ENCODE data around the gene GARIN5A. TPM values are rescaled to one million over a fixed set of nuclear protein-coding genes. Genes with fewer than 3 reads are reported as not detected.

GARIN5A gene
- total and polyA plus RNA-seq, 9 of the 15 experiments (the other 6 are each of a cell fraction or from before 2014, with no cell fraction given) = 0.10 to 0.82 (median 0.23) TPM; not detected in 2

DNA sequence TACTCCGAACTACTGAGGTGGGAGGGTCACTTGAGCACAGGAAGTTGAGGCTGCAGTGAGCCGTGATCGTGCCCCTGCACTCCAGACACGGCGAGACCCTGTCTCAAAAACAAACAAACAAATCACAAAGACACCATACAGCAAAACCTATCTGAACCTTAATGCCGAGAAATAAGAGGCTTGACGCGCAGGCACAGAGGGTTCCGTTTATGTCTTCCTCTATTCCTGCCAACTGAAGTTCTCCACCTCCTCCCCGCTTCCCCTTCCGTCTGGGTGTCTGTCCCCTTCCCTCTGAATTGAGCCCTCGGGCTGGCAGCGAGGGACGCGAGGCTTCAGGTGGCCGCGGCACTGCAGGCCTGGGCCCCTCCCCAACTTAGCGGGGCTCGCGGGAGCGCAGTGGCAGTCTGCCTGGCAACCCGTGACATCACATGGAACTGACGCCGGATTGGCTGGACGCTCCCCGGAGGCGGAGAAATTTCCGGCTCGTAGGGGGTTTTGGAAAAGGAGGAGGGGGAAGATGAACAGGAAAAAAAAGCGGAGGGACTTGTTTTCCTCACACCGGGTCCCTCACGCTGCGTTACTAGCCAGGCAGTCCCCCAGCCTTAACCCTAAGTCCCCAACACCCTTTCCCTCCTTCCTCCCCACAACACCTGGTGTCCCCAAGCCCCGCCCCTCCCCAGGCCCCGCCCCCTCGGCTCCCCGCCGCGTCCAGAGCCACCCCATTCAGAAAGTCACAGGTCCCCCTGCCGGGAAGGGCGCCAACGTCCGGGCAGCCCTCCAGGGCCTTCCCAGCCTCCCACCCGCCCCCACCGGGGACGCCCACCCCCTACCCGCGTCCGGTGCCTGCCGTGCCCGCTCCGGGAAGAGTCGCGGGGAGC, 45.1 kb downstream of the GARIN5A start (continued):
- TF ChIP-seq, protein P1, sequence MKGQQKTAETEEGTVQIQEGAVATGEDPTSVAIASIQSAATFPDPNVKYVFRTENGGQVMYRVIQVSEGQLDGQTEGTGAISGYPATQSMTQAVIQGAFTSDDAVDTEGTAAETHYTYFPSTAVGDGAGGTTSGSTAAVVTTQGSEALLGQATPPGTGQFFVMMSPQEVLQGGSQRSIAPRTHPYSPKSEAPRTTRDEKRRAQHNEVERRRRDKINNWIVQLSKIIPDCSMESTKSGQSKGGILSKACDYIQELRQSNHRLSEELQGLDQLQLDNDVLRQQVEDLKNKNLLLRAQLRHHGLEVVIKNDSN (CRISPR knock-in tag; IDR thresholded peaks at IDR 0.05) = no peak
- TF ChIP-seq ATF1 (CRISPR knock-in tag; IDR thresholded peaks at IDR 0.05) = peak; percentile 62; the same call in 1 of the 2 replicates
- TF ChIP-seq ATF1 (tag; IDR thresholded peaks at IDR 0.05) = peak; percentile 97
- TF ChIP-seq CREB1 (IDR thresholded peaks at IDR 0.05) = peak; percentile 91
- peak; percentile 98 for TF ChIP-seq CREB1 (CRISPR knock-in tag; IDR thresholded peaks at IDR 0.05)
- peak; percentile 13; the same call in 1 of the 2 replicates for TF ChIP-seq BCOR (IDR thresholded peaks at IDR 0.05)
- TF ChIP-seq, protein P2, sequence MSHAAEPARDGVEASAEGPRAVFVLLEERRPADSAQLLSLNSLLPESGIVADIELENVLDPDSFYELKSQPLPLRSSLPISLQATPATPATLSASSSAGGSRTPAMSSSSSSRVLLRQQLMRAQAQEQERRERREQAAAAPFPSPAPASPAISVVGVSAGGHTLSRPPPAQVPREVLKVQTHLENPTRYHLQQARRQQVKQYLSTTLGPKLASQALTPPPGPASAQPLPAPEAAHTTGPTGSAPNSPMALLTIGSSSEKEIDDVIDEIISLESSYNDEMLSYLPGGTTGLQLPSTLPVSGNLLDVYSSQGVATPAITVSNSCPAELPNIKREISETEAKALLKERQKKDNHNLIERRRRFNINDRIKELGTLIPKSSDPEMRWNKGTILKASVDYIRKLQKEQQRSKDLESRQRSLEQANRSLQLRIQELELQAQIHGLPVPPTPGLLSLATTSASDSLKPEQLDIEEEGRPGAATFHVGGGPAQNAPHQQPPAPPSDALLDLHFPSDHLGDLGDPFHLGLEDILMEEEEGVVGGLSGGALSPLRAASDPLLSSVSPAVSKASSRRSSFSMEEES (CRISPR knock-in tag; IDR thresholded peaks at IDR 0.05) = peak; percentile 22; the same call in 1 of the 2 replicates
- TF ChIP-seq NFRKB (IDR thresholded peaks at IDR 0.05; ENCODE audit: low read depth) = 0 out of 2 replicates have a peak, but pooled peaks have one; percentile 31
- peak; percentile 23; the same call in 1 of the 2 replicates for TF ChIP-seq ZNF263 (CRISPR knock-in tag; IDR thresholded peaks at IDR 0.05; ENCODE audit: borderline replicate concordance)
- TF ChIP-seq LARP7 (IDR thresholded peaks at IDR 0.05) = 0 out of 2 replicates have a peak, but pooled peaks have one; percentile 25
- peak; percentile 13; the same call in 1 of the 2 replicates for TF ChIP-seq SIN3B (IDR thresholded peaks at IDR 0.05; ENCODE audit: low read depth)
- TF ChIP-seq TBP (optimal IDR thresholded peaks at IDR 0.05; ENCODE audit: low read depth, low read length) = peak; percentile 31
- peak; percentile 68 for TF ChIP-seq POLR2A (conservative IDR thresholded peaks at IDR 0.05)
- no peak for TF ChIP-seq ARID2 (IDR thresholded peaks at IDR 0.05)
- no peak for TF ChIP-seq NFIC (IDR thresholded peaks at IDR 0.05)
- peak; percentile 61 for TF ChIP-seq POLR2B (IDR thresholded peaks at IDR 0.05; ENCODE audit: low read depth, partially characterized antibody)
- TF ChIP-seq SUPT5H (IDR thresholded peaks at IDR 0.05) = 0 out of 2 replicates have a peak, but pooled peaks have one; percentile 56
- TF ChIP-seq RBFOX2 (IDR thresholded peaks at IDR 0.05; ENCODE audit: low read depth, low read length) = peak; percentile 68
- TF ChIP-seq, protein P3, sequence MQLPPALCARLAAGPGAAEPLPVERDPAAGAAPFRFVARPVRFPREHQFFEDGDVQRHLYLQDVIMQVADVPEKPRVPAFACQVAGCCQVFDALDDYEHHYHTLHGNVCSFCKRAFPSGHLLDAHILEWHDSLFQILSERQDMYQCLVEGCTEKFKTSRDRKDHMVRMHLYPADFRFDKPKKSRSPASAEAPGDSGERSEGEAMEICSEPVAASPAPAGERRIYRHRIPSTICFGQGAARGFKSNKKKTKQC (CRISPR knock-in tag; IDR thresholded peaks at IDR 0.05) = no peak
- TF ChIP-seq NR2C2 (CRISPR knock-in tag; IDR thresholded peaks at IDR 0.05) = no peak
- TF ChIP-seq NR2C2 (tag; IDR thresholded peaks at IDR 0.05) = no peak
